Right lobe of liver (tissue), 4 donors: Measurements from ENCODE around the gene ASB2.

Experiments
- POLR2A ChIP-seq: fragments of 450-650 bp; IDR thresholded peaks from one replicate; pipeline ENCODE4 v1.6.1; 2017; ENCODE audit warnings: antibody characterized with exemption, mild to moderate bottlenecking
- TF ChIP-seq, protein P1 (sequence below), 4 donors: fragments of 200-600 bp in 3 of 4; fragments of 450-650 bp in 1 of 4; IDR thresholded peaks; one replicate each; pipeline versions ENCODE4 v1.5.1 to v1.8.0; 2016 to 2022; ENCODE audit warnings: antibody characterized with exemption in 4 of 4, mild to moderate bottlenecking in 2 of 4
- donor health status: DM: no; HTN: no; CAD: no.
- donor health status: DM: no; HTN: no; CAD: no.
- donor health status: DM: no; HTN: yes; CAD: no.

GRCh38 chr14:94005324-94006073, 29.1 kb upstream of the ASB2 start:
- TF ChIP-seq, protein P1, sequence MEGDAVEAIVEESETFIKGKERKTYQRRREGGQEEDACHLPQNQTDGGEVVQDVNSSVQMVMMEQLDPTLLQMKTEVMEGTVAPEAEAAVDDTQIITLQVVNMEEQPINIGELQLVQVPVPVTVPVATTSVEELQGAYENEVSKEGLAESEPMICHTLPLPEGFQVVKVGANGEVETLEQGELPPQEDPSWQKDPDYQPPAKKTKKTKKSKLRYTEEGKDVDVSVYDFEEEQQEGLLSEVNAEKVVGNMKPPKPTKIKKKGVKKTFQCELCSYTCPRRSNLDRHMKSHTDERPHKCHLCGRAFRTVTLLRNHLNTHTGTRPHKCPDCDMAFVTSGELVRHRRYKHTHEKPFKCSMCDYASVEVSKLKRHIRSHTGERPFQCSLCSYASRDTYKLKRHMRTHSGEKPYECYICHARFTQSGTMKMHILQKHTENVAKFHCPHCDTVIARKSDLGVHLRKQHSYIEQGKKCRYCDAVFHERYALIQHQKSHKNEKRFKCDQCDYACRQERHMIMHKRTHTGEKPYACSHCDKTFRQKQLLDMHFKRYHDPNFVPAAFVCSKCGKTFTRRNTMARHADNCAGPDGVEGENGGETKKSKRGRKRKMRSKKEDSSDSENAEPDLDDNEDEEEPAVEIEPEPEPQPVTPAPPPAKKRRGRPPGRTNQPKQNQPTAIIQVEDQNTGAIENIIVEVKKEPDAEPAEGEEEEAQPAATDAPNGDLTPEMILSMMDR (IDR thresholded peaks at IDR 0.05) = peak in 1 of 4 donors; percentile 15
- no peak for TF ChIP-seq POLR2A
